ENCODE results near the gene SORCS2.

The SORCS2 gene

GRCh38 chr4:7248857-7249256 is 56.5 kb downstream of the SORCS2 start:
- DNase-seq: no peak

- DNase-seq: no peak
Observed at GRCh38 chr4:7251321-7251720, 59.0 kb downstream of the SORCS2 start.

- DNase-seq: no peak
Observed at GRCh38 chr4:7252051-7252450, 59.7 kb downstream of the SORCS2 start.

- DNase-seq: no peak
Observed at GRCh38 chr4:7252510-7253340, 60.4 kb downstream of the SORCS2 start.

DNA sequence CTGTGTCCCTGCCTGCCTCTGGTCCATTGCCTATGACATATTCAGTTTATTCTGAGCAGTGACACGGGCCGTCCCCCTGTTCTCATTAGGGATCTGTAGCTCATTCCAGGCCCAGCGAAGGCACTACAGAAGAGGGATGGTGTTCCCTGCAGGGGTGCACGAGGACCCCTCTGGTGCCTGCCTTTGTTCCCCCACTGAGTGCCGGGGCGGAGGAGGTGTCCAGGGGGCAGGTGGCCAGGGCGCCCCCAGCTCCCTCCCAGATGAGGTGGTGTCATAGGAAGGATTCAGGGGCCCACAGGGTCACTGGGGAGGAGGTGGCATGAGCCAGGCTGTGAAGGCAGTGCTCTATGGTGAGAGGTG is 61.0 kb downstream of the SORCS2 start:
- DNase-seq: no peak

DNA sequence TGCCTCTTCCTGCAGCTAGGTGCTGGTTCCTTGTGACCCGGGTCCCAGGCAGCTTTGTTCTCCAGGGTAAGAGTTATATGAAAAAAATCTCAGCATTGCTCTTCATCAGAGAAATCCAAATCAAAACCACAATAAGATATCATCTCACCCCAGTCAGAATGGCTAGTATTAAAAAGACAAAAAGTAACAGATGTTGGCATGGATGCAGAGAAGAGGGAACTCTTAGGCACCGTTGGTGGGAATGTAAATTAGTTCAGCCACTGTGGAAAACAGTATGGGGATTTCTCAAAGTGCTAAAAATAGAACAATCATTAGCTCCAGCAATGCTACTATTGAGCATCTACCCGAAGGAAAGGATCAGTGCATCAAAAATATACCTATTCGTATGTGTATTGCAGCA is 61.5 kb downstream of the SORCS2 start:
- DNase-seq: no peak

DNA sequence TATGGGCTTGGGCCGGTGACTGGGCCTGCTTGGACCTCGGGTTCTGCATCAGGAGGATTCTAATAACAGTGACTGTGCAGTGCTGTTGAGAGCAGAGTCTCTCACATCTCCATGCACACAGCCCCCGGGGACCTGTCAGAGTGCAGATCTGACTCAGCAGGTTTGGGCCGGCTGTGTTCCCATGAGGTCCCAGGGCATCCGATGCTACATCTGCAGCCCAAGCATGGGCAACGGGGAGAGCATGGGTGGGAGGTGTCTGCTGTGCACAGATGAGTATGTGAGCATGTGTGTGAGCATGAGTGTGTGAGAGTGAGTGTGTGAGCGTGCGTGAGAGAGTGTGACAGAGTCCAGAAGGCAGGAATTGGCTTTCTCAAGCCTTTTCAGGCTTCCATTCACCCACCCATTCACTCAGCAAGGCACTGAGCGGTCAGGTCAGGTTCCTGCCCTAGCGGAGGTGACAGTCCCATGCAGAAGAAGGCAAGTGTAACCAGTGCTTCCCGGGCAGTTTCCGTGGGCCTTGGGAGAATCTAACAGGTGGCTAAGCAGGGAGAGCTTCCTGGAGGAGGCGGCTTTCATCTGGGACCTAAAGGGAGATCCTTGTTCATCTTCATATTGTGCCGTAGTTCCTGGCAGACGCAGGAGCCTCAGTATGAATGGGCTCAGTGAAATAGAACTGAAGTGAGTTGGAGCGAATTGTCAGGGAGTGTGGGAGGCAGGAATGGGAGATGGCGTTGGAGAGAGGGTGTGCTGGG is 62.6 kb downstream of the SORCS2 start:
- no peak for DNase-seq

DNA sequence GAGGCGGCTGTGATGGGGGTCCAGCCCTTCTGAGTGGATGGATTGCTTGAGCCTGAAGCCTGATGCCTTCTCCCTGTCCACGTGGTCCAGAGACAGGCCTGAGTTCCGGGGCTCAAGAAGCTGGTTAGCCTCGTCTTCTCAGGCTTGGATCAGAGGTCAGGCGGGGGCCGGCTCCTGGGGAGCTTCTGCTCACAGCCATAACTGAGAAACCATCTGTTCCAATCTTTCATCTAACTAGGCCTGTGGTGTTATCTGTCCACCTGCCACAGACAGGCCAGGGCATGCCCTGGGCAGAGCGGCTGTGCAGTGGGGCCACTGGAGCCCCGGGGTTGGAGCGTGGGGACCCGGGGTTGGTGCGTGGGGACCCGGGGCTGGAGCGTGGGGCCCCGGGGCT is 63.1 kb downstream of the SORCS2 start:
- no peak for DNase-seq

DNA sequence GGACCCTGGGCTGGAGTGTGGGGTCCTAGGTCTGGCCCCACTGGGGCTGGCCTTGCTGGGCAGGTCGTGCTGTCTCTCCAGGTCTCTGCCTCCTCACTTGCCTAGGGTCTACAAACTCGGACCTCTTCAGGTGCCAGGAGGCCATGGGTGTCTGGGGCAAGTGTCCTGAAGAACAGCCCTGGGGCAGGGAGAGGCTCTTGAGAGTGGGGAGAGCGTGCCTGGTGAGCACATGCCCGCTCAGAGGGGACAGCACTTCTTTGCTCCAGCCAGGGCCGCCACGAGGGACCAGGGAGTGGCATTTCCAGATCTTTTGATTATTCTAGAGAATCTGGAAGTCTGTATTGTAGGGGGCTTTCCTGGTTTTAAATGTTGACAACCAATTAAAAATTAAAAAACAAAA is 63.7 kb downstream of the SORCS2 start:
- no peak for DNase-seq

DNA sequence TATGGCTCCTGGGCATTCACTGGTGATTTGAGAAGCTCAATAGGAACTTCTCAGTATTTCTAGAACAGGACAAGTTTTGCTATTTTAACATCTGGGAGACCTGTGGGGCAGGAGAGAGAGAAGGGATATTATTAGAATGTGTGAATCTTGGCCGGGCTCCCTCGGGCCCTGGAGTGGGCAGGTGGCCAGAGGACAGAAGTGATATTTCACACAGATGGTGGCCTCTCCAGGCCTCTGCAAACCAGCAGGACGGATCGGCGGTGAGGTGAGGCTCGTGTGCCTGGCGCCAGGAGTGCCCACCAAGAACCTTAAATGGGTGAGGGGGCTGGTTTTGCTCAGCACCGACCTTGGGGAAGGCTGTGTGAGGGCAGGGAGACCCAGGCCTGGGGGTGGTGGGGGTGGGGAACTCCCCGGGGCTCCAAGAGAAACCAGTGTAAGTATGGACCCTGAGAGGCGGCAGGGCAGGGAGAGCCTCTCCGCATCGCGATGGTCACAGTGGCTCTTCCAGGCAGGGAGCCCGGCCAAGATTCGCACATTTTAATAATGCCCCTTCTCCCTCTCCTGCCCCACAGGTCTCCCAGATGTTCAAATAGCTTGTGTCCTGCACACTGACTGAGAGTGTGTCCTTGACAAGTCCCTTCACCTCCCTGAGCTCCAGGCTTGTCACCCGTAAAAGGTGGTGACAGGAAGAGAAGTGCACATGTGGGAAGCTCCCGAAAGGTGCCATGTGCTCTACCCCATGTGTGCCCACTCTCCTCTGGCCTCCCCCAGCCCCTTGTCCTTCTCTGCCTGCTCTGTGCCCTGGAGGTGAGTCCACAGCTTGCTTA is 64.9 kb downstream of the SORCS2 start:
- no peak for DNase-seq

- DNase-seq: no peak
Observed at GRCh38 chr4:7259039-7259438, 66.7 kb downstream of the SORCS2 start.

DNA sequence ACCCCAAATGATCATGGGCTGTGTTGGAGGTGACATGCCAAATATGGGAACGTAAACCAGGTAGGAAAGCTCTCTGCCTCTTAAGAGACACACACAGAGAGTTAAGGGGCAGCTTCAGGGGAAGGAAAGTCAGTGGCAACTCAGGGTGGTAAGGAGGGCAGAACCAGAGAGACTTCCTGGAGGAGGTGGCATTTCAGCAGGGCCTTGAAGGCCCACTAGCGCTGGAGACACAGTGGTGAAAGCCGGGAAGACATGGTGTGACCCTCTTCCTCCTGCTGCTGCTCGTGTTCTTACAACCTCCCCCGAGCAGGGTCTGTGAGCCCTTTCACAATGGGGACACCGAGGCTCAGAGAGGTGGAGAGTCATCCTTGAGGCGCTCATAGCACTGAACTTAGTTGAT is 68.2 kb downstream of the SORCS2 start:
- DNase-seq: no peak

DNA sequence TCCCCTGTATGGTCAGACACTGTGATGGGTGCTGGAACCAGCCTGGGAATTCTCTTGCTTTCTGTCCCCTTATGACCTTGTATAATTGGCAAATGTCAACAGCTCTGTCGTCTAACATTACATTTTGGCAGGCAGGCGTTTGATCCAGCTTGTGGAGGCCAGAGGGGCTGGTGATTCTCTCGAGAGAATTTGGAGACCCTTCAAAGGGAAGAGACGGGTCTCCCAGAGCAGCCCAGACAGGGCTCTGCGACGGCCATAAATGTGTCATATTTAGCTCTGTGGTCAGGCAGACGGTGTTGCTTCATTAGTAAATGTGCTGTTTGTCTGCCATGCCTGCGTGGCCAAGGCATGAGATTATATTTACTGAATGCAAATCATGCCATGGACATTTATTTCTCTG is 68.7 kb downstream of the SORCS2 start:
- DNase-seq: no peak

GRCh38 chr4:7261536-7261935 is 69.2 kb downstream of the SORCS2 start:
- no peak for DNase-seq

DNA sequence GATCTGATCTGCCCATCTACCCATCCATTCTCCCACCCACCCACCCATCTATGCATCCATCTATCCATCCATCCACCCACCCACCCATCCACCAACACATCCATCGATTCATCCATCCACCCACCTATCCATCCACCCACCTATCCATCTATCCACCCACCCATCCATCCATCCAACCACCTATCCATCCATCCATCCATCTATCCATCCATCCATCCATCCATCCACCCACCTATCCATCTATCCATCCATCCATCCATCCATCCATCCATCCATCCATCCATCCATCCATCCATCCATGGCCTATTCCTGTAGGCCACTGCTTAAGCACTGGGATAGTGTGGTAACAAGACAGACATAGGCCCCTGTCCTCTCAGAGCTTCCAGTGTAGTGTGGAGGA is 69.8 kb downstream of the SORCS2 start:
- DNase-seq: no peak

DNA sequence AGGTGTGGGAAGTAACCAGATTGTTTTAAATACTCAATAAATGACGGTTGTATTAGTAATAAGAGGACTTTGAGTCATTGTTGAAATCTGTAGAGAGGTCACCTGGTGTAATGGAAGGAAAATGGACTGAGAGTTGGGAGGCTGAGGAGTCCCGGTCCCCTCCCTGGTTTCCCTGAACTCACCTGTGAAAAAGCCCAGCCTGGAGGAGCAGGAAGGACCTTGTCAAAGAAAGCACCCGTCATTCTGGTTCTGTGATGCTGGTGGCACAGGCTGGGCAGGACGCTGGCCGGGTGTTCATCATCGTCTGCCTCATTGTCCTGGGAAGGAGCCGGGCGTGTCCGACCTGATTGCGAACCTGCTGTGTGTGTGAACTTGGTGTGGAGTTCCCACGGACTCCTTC is 70.8 kb downstream of the SORCS2 start:
- DNase-seq: no peak

DNA sequence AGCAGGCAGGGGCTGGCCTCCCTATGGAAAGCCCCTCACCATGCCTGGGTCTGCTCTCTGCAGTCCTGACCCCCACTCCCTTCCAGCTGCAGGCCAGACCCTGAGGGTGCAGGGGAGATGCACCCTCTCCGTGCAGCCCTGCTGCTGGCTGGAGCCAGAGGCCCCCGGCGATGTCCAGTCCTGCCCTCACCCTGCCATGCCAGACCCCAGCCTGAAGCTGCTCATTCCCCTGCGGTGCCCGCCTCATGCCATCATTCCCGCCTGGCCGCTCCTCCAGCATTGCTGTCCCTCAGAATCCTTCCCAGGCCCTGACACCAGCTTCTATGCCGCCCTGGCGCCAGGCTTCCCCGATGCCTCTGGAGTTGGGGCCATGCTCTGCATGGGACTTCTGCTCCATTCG is 72.4 kb downstream of the SORCS2 start:
- no peak for DNase-seq

GRCh38 chr4:7266525-7267292 is 74.4 kb downstream of the SORCS2 start:
- no peak for DNase-seq

DNA sequence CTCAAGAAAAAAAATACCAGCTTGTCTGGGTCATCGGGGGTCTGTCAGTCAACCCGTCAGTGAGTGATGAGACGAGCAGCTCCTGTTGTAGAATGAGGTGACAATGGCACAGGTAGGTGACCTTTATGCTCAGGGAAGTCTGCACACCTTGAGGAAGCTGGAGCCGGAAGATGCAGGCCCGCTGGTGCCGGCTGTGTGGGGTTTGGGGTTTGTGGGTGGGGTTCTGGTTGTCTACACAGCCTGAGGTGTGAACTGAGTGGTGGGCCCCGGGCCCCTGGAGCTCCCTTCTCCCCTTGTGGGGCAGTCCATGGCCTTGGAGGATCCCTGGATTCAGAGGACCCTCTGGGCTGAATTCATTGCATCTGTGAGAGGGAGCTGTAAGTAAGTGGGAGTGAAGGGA is 75.5 kb downstream of the SORCS2 start:
- no peak for DNase-seq

DNA sequence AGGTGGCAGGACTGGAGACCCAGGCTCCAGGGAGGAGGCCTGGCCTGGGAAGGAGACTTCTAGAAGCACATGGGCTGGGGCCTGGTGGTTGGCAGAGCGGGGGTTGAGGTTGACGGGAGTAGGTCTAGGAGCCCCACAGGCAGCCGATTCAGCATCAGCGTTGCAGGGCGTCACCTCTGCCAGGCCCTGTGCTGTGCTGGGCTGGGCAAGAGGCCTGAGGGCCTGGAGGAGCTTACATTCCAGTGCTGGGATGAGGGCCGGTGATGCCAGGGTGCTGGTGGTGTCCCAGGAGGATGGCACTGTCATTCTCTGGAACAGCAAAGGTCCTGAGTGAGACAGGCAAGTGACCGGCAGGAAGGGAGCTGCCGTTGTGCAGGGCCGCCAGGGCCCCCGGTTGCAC is 76.6 kb downstream of the SORCS2 start:
- DNase-seq: no peak

GRCh38 chr4:7270121-7270520 is 77.8 kb downstream of the SORCS2 start:
- no peak for DNase-seq

- no peak for DNase-seq
Observed at GRCh38 chr4:7272404-7272803, 80.1 kb downstream of the SORCS2 start.

DNA sequence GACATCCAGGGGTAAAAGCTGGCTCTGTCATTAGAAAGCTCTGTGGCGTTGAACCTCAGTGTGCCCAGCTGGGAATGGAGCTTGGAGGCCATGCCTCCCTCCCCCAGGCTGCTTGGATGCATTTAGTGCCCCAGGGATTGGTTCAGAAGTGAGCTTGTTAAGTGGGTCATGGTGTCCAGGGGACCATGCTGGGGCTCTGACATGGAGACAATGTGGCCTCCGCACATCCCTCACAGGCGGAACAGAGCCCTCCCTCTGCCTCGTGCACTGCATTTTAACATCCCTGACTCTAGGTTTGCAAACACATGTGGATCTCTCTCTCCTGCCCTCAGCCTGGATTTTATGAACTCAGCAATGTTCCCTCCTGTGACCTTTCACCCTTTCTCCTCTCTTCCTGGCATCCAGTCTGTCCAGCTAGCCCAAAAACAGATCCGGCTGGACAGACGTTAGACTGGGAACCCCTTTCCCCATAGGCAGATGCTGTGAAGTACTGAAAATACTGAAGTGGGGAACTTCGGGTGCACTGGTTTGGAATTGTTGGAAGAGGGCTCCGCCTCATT is 81.5 kb downstream of the SORCS2 start:
- DNase-seq: no peak
